CD4-positive, alpha-beta T cell treated with Interleukin-15 for 4 hours (primary cell): ENCODE measurements around the gene CHDH.

Experiments used
- DNase-seq: peaks from one replicate; pipeline ENCODE4 v3.0.0-alpha.2; 2020; ENCODE audit warnings: low spot score

CHDH gene

DNA sequence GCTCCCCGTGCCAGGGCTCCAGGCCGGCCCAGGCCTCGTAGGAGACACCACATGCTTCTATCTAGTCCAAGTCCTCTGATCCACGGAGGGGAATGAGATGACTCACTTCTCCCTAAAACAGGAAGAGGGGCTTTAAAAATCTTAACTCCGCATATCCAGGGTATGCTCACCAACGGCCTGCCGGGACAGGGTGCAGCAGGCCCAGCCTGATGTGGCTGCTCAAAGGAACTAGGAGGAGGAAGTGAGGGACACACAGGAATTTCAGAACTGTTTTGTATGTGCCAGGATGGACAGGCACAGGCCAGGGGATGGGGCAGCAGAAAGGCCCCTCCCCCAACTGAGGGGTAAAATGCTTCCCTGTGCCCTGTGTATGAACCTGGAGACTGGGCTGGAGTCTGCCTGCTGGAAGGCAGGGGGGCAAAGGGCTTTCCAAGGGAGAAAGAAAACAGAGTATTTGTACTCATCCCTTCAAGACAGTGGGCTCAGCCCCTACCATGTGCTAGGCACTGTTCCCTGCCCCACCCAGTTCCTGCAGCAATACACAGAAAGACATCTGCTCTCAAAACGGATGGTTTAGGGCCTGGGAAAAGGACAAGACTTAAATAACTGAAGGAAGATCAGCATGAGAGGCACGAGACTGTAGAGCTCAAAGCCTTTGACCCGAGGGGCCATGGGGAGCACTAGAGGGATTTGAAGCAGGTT lies 22.1 kb downstream of the CHDH start:
- no peak for DNase-seq

DNA sequence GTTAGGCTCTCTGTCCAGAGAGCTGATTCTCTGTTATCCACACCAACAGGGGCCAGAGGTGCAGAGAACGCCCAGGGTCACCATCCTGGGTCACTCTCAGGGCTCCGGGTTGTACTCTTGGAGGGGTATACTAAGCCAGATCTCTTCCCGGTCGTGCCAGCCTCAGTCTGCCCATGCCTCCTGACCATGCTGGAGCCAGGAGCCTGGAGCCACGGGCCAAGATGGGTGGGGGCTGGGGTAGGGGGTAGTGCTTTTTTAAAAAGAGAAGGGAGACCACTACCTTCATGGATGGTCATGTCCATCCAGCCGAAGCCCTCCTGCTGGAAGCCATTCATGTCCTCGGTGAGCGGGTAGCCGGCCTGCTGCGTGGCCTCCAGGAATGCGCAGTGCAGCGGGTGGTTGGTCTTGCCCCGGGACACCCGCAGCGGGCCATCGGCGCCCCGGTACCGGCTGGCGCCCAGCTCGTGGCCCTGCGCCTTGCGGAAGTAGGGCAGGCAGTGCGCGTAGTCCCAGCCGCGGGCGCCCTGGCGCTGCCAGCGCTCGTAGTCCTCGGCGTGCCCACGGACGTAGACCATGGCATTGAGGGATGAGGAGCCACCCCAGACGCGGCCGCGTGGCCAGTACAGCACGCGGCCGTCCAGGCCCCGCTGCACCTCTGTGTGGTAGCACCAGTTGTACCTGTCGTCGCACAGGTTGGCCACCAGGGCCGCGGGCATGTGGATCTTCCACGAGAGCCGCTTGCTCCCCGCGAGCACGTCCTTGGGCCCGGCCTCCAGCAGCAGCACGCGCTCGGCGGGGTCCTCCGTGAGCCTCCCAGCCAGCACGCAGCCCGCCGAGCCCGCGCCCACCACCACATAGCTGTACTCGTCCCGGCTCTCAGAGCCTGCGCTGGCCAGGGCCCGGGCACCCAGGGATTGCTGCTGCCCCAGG lies 22.9 kb downstream of the CHDH start:
- no peak for DNase-seq

- no peak for DNase-seq
Observed at GRCh38 chr3:53822331-53822741, 23.9 kb downstream of the CHDH start.

DNA sequence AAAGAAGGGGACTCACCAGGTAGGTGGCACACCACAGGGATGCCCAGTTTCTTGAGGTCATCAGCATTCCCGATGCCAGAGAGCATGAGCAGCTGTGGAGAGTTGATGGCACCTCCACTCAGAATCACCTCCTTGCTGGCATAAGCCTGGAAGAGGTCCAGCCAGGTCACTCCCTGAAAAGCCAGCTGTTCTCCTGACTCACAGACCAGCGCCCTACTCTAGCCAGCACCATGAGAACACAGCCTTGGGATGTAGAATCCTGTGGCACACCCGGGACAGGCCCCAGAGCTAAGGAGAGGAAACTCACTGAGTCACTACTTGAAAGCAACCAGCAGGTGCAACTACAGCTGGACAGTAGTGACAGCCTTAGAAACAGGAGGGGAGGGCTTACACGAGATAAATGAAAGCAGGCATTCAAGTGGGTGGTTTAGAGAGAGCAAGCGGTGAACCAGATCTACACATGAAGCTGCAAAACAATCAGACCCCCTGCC lies 24.5 kb downstream of the CHDH start:
- no peak for DNase-seq

- DNase-seq: no peak
Observed at GRCh38 chr3:53820756-53821580, 25.3 kb downstream of the CHDH start.

GRCh38 chr3:53820084-53820483 lies 26.1 kb downstream of the CHDH start:
- DNase-seq: no peak

GRCh38 chr3:53819163-53819868 lies 26.9 kb downstream of the CHDH start:
- DNase-seq: no peak

DNA sequence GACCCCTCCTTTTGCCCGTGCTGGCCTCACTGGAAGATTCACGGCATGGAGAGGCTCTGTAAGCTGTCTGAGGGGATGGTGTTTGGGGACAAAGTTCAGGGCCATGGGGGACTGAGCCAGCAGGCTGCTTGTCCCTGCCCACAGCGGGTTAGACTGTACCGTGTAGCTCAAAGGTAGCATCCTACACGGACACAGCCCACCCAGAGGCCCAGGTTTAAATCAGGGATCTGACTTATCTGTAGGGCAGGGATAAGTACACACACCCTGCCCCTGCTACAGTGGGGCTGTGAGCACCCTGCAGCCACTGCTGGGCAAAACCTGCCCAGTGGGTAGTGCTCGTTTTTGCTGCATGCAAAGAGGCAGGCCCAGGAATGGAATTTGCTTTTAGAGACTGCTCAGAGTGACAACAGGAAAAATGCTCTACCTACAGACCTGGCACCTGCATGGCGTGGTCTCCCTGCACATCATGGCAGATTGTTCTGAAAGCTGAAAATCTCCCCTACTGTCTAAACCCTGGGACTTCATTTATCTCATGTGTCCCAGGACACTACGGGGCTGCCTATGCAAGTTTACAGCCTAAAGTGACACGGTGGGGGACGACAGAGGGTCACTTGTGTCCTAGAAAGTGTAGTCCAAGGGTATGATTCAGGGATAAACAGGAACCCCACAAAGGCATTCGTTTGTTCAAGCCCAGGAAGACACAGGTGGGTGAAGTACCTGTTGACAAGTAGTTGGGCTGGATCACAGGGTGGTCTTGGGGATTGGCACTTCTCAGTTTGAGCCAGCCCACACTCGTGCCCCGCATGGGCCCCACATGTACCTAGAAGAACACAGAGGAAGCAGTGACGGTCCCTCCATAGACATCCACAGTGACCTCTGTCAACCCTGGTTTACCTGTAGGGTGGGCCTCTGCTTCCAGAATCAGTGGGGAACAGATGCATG lies 27.7 kb downstream of the CHDH start:
- DNase-seq: no peak

GRCh38 chr3:53817809-53818208 lies 28.4 kb downstream of the CHDH start:
- no peak for DNase-seq

- DNase-seq: no peak
Observed at GRCh38 chr3:53817211-53817610, 29.0 kb downstream of the CHDH start.

GRCh38 chr3:53816425-53816824 lies 29.8 kb downstream of the CHDH start:
- no peak for DNase-seq

GRCh38 chr3:53815651-53816050 lies 30.6 kb downstream of the CHDH start:
- no peak for DNase-seq

DNA sequence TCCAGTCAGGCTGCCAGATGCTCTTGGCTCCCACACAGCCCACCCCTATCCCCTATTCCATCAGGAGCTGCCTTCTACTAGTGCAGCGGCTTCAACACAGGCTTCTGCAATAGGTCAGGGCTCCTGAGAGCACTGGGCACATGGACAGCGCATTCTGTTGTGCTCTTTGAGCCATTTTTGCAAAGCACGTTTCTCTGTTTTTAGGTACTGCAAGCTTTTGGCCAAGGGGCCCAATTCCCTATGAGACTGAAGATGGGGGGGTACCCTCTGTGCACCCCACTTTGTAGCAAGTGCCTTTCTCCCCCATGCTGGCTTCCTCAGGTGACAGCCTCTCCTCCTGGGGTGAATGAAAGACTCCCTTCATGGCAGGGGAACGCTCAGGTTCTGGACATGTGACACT lies 31.2 kb downstream of the CHDH start:
- no peak for DNase-seq

- no peak for DNase-seq
Observed at GRCh38 chr3:53813876-53814275, 32.3 kb downstream of the CHDH start.

GRCh38 chr3:53813229-53813628 lies 33.0 kb downstream of the CHDH start:
- DNase-seq: no peak

DNA sequence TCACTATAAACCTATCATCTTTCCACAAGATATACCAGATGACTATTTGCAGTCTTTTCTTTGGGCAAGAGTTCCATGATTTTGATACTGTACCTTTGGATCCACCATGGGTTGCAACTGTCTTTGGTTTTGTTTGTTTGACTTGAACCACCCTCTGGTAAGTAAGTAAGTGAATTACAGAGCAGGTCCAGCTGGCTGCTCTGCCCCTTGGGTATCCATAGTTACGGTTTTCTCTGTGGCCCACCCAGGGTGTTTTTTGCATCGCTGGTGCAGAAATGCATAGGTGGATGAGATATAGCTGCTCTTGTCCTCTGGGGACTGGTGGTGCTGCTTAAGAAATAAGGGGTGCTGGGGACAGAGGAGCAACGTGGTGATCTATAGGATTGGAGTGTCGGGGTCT lies 33.8 kb downstream of the CHDH start:
- no peak for DNase-seq

- DNase-seq: no peak
Observed at GRCh38 chr3:53811143-53811927, 34.9 kb downstream of the CHDH start.

DNA sequence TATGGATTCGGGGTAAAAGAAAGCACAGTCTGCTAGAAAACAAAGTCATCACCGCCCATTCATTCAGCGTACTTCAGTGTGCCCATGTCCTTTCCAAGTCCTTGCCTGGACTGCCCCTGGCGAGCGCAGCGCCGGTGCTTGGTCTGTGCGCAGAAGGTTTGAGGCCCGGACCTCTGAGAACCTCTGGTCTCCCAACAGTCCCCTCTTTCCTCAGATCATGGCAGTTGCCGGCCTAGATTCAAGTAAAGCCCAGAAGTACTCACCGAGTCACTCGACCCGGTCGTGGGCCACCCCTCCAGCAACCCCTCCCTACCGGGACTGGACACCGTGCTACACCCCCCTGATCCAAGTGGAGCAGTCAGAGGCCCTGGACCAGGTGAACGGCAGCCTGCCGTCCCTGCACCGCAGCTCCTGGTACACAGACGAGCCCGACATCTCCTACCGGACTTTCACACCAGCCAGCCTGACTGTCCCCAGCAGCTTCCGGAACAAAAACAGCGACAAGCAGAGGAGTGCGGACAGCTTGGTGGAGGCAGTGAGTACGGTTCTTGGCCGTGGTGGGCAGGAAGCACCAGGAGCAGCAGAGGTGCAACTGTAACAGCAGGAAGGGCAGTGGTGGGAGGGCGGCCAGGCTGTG lies 36.3 kb downstream of the CHDH start:
- no peak for DNase-seq

- DNase-seq: no peak
Observed at GRCh38 chr3:53809267-53809666, 37.0 kb downstream of the CHDH start.
